GM10266 (cell line): ENCODE measurements around the gene CEP70.
"Not testable (repeated sequence)": the region's sequence is repeated elsewhere in the genome, so short reads cannot be mapped to it uniquely, and the experiment has no call there.

ENCODE experiments used
- DNase-seq: peaks from one replicate; pipeline ENCODE4 v3.0.0; 2012; ENCODE audit errors: extremely low spot score
- TF ChIP-seq, protein P1 (sequence below): IDR thresholded peaks from 2 replicates; pipeline ENCODE4 v1.5.1; 2012; ENCODE audit warnings: mild to moderate bottlenecking, low read depth; ENCODE audit not compliant: control insufficient read depth, insufficient read depth; ENCODE audit errors: missing control alignments

CEP70 gene

DNA sequence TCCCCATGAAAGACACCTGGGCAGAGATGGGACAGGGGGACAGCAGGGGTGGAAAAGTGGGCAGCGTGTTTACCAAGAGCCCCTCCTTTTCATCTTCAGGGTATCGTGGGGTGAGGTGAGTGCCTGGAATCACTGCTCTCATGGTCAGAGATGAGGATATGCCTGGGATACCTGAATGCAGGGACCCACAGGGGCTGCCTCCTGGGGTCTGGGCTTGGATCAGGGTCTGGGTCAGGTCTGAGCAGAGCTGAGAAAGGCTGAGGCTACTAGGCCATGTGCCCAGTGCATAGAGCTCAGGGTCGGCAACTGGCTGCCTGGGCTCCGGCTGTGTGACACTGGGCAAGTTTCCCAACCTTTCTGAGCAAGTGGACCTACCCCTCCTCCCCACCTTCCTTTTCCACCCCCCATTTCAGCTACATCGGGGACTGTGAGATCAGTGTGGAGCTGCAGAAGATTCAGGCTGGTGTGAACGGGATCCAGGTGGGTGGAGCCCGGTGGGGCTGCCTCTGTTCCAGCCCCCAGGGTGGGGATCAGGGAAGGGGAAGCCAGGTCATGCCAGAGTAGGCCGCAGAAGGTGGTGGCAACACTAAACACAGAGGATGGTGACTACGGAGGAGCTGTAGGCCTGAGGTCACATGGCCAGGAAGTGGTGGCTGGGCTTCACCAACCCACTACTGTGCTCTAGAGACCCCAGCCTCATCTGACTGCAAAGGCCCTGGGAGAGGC is 135.1 kb downstream of the CEP70 start:
- no peak for DNase-seq
- TF ChIP-seq, protein P1, sequence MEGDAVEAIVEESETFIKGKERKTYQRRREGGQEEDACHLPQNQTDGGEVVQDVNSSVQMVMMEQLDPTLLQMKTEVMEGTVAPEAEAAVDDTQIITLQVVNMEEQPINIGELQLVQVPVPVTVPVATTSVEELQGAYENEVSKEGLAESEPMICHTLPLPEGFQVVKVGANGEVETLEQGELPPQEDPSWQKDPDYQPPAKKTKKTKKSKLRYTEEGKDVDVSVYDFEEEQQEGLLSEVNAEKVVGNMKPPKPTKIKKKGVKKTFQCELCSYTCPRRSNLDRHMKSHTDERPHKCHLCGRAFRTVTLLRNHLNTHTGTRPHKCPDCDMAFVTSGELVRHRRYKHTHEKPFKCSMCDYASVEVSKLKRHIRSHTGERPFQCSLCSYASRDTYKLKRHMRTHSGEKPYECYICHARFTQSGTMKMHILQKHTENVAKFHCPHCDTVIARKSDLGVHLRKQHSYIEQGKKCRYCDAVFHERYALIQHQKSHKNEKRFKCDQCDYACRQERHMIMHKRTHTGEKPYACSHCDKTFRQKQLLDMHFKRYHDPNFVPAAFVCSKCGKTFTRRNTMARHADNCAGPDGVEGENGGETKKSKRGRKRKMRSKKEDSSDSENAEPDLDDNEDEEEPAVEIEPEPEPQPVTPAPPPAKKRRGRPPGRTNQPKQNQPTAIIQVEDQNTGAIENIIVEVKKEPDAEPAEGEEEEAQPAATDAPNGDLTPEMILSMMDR, result no peak

DNA sequence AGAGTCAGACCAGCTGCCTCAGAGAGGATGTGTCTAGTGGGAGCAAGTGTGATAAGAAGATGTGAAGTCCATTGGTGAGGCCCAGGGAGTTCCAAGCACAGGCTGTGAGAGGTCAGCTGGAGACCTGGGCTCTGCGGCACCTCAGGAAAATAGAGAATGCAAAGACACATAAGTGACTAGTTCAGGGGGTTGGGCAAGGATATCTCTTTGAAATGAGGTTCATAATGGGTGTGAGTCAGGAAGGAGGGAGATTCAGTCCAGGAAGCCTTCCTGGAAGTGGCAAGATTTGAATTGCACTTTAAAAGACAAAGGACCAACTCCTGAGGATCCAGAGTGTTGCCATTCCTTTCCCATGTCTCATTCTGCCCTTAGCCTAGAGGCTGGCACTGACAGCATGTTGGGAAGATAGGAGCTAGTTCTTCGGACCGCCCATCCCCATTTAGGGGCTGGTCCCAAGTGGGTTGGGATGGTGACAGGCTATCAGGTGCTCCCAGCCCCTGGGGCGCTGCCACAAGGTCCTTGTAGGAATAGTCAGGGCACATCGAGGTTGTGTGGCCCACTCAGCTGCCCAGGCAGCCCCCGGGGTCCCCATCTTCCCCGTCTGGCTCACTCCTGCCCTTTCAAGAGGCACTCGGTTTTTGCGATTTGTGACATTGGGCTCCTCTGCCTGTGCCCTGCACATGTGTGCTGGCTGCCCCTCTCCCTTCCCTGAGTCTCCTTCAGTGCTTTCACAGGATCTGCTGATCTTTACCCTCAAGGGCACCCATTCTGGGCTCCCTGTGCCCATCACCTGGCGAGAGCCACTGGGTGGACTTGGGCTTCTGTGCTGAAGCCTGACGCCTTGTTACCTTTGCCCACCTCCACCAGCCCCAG is 136.0 kb downstream of the CEP70 start:
- no peak for DNase-seq
- TF ChIP-seq, protein P1, result no peak

DNA sequence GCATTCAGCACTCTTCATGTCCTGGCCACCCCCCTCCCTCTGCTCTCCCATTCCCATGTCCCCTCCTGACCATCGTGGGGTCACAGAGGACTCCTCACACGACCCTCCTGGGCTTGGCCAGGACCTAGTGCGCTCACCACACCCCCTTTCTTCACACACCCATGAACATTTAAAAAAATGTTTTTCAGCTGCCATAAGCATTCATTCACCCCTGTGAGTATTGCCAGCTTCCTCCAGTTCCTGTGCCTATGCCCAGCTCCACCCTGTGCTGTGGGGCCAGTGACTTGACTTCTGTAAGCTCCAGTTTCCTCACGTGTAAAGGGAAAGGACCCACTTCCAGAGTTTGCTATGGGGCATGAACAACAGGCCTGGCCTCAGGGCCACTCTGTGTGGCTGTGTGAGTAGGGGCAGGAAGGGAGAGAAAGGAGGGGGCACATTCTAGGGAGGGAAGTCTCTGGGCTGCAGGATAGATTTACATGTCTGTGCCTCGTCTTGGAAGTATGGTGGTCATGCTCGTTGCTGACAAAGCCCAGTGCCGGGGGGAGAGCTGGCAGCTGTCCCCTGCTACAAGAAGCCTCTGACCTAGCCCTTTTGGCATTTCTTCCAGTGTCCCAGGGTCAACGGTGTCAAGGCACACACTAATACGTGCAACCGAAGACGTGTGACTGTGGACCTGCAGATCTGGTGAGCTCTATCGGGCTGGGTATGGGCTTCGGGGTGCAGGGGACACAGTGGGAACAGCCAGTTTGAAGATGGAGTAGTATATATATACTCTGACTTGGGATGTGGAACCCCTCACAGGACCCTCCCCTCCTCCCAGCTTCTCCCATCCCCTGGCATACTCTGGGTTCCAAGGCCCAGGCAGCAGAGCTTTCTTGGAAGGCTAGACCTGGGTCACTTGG is 136.8 kb downstream of the CEP70 start:
- DNase-seq, result no peak
- TF ChIP-seq, protein P1, result no peak

DNA sequence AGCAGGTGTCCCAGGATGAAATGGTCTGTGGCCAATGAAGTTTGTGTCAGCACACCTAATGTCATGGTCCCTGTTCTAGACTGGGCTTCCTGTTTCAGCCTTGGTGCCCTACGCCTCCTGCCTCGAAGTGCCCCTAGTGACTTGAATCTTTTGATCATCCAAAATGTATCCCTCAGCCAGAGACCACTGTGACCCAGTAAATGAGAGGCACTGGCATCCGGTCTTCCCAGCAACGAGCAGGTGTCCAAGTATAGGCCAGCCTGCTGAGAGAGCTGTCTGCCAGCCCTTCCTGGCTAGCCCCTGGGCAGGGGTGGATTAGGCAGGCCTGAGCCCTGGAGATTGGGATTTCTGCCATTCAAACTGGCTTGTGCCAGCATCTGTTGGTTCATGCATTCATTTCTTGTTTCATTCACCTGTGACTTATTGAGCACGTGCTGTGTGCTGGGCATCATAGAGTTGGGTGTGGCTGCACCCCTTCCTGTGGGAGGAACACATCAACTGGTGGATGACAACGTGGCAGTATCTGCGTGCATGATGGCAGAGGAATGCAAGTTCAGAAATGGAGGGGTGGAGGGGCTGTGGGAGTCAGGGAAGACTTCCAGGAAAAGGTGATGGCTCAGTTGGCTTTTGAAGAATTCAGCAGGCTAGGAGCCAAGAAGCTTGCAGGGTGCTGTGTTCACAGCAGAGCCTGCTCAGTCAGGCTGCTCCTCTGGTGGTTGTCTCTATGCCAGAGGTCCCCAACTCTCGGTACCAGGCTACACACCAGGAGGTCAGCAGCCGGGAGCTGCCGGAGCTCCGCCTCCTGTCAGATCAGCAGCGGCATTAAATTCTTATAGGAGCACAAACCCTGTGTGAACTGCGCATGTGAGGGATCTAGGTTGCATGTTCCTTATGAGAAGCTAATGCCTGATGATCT is 138.0 kb downstream of the CEP70 start:
- no peak for DNase-seq
- TF ChIP-seq, protein P1, result no peak

DNA sequence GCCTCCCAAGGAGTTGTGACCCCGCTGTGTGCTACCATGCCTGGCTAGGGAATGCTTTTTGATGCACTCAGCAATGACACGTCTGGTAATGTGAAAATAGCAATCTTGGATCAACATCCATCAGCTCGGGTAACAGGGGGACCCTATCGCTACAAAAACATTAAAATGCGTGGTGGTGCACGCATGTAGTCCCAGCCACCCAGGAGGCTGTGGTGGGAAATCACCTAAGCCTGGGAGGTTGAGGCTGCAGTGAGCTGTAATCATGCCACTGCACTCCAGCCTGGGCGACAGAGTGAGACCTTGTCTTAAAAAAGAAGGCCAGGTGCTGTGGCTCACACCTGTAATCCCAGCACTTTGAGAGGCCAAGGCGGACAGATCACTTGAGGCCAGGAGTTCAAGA is 140.1 kb downstream of the CEP70 start:
- not testable (repeated sequence) for DNase-seq

DNA sequence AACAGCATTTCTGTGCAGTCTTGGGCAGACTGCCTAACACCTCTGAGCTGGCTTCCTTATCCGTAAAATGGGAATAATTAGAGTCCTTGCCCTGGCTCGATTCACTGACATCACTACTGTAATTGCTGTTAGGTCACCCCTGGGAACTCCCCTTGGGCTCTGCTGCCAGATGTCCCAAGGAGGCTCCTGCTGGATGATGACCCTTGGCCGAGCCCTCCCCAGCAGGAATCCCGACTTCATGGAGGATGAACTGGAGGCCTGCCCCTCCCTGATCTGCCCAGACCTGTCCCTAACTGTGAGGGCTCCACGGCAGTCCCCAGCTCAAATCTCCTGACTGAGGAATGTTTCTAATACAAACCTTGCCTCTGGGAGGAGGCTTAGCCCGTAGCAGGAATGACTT is 141.6 kb downstream of the CEP70 start:
- TF ChIP-seq, protein P1, result no peak
- no peak for DNase-seq
